ENCODE results near the gene RBCK1.
A peak's percentile ranks its signal among the peaks of the same experiment; 100 is the strongest.
"Not testable (repeated sequence)": the region's sequence is repeated elsewhere in the genome, so short reads cannot be mapped to it uniquely, and the experiment has no call there.

RBCK1 gene
- 72.8 to 82.8 reads per million in 2 donors for total RNA-seq

DNA sequence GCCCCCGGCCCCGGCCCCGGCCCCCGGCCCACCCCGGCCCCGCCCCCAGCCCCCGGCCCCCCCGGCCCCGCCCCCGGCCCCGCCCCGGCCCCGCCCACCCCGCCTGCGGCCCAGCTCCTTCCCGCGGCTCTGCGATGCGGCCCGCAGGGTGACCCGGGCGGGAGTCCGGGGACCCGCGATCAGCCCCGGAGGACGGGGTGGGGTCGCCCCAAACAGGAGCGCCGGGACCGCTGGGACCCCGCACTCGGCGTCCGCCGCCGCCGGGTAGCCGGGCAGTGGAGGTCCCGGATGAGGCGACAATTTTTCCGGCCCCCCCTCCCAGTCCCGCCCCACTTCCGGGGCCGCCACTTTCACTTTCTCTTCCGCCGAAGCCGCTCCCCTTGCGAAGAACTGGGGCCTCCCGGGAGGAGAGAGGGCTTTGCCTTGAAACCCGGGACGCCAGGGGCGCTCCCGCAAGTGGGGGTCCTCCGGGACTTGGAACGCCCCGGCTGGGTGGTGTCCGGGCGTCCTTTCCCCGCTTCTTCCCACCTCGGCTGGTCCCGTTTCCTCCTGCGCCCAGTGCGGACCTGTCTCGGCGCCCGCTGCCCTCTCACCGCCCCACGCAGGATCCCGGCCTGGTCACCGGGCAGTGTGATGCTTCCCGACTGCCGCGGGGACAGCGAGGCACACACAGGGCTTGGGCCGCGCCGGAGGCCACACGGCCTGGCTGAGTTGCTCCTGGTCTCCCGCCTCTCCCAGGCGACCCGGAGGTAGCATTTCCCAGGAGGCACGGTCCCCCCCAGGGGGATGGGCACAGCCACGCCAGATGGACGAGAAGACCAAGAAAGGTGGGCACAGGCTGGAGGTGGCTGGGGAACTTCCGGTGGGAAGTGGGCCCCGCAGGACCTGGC lies at the start of gene RBCK1:
TSS of gene RBCK1 (plus strand) at position 347 of the 890 bp plus-strand sequence. CDS start at position 806, 459 bp downstream.
- DNase-seq: peak; percentile 71

DNA sequence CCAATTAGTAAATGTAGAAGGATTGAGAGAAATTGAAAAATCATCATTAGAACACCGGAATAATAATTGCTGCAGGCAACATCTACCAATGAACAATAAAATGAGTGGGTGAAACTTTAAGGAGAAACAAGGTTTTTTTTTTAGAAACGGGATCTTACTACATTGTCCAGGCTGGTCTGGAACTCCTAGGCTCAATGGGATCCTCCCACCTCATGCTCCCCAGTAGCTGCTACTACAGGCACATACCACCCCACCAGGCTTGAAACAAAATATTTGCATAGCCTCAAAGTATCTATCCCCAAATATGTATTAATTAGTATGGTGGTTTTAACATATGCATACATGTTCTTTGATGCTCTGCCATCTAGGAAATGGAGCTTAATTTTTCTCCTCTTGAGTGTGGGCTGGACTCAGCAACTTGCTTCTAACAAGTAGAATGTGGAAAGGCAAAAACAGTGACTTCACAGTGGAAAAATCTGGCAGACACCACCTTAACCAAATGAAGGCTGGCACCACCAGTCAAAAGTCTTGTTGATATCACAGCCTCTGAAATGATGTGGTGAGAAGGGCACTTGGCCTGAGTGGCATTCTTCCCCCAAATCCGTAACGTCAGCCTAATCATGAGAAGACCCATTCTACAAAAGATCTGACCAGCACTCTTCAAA lies 49.1 kb upstream of the RBCK1 start:
- no peak for DNase-seq

DNA sequence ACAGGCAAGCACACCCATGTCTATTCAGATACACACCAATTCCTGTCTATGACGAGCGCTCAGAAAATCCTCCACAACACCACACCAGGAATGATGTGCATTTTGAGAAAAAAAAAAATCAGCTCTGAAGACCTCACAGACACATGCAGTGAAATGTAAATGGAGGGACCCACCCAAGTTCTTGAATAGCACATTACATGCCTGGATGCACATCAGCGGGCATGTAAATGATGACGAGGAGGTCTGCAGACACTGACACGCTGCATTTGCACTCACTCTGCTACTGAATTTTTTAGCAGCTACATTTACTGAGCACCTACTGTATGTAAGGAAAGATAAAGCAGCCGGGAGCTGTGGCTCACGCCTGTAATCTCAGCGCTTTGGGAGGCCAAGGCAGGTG lies 46.5 kb upstream of the RBCK1 start:
- no peak for DNase-seq

DNA sequence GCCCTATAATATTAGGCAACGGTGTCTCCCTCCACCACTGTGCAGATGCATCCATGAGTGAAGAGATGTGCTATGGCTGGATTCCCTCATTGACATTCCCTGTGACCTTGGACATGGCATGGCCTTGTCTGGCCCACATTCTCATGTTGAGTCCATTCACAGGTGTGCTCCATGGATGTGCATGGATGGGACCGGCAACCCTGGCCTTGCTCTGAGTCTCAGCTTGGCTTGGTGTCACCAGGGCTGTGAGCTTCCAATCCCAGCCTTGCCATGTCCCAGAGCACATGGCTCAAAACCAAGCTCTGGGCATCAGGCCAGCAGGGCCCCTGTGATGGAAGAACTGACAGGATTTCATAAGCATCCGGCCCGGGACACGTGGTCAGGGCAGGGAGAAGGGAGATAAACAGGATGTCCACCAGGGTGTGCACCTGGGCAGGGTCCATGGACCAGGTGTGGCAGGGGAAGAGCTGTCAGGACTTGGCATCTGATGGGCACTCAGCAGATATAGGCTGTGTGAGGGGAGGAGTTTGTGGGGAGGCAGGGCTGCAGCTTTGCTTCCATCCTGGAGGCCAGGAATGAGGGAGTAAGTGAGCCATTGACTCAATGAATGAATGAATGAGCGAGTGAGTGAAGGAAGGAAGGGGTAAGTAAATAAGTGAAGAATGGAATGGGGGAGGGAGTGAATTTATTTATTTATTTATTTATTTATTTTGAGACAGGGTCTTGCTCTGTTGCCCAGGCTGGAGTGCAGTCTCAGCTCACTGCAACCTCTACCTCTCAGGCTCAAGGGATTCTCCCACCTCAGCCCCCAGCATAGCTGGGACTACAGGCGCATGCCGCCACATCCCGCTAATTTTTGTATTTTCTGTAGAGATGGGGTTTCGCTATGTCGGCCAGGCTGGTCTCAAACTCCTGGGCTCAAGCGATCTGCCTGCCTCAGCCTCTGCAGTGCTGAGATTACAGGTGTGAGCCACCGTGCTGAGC lies 45.5 kb upstream of the RBCK1 start:
- DNase-seq: no peak

DNA sequence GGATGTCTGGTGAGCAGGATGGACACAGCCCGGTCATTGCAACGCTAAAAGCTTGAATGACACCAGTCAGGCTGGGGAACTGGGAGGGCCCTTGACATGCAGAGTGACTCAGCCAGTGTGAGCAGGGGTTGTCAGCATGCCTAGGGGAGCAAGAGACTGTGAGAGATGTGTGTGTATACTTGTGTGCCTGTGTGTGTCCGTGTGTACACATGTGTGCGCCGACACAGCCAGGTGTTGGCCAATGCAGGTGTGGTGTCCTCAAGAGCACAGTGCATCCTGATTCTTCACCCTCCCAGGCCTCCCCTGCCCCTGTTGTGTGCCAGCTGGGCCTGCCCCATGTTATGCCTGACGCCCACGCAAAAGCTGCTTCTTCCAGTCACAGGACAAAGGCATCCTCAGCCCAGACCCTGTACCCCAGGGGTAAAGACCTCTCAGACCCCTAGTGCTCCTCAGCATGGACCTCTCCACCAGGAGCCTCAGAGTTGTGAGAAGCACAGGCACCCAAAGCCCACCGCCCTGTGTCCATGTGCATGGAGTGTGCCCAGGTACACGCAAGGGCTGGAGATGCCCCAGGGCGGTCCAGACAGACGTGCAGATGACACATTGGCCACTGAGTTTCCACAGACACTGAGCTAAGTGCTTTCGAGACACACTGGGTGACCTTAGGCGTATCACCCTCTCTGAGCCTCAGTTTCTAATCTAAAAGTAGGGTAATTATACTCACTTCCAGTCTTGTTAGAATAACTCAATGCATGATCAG lies 44.6 kb upstream of the RBCK1 start:
- DNase-seq: no peak

DNA sequence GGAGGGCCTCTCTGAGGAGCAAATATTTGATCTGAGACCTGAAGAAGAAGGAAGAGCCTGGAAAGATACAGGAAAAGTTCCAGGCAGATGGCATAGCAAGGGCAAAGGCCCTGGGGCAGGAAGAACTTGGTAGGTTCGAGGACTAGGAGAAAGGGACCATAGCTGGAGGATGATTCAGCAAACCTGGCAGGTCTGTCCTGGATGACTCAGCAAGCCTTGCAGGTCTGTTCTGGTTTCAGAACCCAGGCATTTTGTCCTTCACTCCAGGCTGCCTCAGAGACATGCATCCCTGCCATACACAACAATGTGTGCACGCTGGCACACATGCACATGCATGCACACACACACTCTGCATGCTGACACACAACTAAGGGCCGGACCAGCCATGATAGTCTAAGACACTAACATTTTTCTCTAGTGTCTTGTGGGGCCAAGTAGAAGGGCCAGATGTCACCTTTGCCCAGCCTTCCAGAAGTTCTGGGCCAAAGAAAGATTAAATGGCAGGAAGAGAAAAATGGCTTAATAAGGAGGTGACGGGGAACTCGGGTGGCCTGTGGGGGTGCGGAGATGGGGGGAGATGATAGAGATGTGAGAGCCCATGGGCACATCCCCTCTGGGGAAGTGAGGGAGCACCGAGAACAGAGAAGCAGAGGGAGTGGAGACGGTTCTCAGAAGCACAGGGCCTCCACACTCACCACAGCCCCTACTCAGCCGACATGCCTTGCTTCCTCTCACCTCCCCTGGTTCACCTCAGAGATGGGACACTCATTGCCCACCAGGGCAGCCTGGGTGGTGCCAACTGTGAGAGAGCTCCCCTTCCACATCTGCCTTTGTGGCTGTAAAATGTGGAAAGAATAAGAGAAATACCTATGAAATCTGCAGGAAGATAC lies 42.9 kb upstream of the RBCK1 start:
- DNase-seq: no peak

DNA sequence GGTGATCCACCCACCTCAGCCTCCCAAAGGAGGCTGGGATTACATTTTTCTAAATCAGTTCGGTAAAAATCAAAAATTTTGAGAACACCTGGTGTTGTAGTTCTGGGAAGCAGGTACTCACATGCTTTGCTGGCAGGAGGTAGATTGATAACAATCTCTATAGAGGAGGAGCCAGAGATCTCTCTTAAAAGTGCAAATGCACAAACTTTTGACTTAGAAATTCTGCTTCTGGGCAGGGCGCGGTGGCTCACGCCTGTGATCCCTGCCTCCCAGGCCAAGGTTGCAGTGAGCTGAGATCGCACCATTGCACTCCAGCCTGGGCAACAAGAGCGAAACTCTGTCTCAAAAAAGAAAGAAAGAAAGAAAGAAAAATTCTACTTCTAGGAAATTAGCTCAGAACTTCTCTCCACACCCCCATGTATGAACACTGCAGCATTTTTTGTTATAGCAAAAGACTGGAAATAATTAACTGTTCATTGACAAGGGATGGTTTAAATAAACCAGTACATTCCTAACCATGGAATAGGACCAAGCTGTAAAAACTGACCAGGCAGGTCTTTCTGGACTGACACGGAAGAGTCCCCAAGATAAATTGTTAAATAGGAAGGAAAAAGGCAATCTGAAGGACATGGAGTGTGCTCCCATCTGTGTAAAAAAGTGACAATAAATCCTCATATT lies 41.9 kb upstream of the RBCK1 start:
- no peak for DNase-seq

DNA sequence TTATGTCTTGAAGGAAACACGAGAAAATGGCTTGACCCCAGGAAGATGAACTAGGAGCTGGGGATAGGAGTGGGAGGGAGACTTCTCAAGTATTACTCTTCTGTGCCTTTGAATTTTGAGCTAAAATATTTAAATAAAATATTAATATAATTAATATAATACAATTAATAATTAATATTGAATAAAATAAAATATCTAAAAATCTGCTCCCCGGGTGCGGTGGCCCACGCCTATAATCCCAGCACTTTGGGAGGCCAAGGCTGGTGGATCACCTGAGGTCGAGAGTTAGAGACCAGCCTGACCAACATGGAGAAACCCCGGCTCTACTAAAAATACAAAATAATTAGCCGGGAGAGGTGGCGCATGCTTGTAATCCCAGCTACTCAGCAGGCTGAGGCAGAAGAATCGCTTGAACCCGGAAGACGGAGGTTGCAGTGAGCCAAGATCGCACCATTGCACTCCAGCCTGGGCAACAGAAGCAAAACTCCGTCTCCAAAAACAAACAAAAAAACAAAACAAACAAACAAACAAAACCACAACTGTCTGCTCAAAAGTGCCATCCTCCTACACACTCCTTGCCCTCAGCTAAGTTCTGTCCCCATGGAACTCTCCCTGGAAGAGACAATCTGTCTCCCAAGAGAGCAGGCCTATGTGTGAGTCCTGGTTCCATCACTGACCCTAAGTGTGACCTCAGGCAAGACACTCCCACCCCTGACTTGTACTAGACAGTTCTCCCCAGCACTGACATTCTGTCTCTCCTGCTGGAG lies 41.2 kb upstream of the RBCK1 start:
- no peak for DNase-seq

DNA sequence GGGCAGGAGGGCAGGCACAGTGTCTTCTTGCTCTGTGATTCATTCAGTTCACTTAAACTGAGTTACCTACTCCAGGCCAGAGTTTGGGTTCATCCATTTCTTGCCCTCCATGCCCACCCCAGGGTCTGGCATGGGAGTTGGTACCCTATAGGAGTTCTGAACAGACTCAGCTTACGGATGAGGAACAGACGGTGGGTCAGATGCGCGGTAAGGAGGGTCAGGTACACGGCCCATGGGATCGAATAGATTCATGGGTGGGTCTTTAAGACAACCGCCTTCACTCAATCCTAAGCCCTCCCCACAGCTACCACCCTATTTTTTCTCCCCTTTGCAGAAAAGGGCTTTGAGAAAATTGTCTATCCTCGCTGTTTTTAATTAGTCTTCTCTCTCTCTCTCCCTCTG lies 40.6 kb upstream of the RBCK1 start:
- no peak for DNase-seq

DNA sequence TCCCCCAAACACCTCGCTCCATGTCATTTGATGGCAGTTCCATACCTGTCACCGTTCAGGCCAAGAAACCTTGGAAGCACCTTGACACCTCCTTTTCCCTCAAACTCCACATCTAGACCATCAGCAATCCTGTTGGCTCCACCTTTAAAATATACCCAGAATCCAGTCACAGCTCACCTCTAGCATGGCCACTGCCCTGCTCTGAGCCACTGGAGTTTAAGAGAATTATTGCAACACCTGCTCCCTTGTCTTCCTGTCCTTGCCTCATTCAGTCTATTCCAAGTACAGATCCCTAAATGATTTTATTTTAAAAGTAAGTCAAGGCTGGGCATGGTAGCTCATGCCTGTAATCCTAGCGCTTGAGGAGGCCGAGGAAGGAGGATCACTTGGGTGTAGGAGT lies 39.2 kb upstream of the RBCK1 start:
- no peak for DNase-seq

DNA sequence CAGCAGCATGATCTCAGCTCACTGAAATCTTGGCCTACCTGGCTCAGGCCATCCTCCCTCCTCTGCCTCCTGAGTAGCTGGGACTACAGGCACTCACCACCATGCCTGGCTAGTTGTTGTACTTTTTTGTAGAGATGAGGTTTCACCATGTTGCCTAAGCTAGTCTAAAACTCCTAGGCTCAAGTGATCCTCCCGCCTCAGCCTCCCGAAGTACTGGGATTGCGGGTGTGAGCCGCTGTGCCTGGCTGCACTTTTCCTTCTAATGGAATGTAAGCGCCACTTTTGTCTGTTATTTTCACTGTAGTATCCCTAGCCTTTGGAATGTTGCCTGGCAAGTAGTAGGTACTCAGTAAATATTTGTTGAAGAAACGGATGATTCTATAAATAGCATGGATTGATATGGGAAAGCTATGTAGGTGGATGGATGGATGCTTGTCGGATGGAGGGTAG lies 37.9 kb upstream of the RBCK1 start:
- no peak for DNase-seq

DNA sequence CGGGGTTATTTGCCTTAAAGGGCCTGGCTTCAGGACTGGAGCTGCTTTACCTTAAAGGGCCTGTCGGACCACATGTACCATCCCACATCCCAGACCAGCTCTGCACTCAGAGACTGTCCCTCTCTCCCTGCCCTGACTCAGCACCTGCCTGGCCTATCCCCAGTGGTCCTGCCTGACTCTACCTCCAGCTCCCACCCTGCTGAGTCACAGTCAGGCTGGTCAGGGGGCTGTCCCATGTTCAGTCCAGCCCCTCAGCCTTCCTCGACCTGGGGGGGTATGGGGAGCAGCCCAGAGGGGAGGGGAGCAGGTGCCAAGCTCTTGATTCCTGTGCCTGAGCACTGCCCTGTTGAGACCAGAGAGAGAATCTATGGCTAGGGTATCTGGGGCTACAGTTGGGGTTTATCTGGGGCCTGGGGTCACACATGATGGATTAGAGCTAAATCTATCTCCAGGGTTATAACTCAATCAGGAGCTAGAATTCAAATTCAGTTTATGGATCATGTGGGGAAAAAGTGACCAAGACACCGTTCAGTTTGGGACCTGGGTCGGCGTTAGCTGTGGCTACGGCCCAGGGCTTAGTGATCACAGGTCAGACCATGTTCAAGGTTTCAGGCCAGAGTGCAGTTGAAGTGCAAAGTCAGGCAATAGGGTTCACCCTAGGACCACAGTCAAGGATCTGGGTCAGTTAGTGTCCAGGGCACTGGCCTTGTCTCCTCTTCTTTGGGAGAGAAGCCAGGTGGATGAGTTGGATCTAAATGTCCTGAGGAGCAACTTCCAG lies 36.9 kb upstream of the RBCK1 start:
- no peak for DNase-seq

DNA sequence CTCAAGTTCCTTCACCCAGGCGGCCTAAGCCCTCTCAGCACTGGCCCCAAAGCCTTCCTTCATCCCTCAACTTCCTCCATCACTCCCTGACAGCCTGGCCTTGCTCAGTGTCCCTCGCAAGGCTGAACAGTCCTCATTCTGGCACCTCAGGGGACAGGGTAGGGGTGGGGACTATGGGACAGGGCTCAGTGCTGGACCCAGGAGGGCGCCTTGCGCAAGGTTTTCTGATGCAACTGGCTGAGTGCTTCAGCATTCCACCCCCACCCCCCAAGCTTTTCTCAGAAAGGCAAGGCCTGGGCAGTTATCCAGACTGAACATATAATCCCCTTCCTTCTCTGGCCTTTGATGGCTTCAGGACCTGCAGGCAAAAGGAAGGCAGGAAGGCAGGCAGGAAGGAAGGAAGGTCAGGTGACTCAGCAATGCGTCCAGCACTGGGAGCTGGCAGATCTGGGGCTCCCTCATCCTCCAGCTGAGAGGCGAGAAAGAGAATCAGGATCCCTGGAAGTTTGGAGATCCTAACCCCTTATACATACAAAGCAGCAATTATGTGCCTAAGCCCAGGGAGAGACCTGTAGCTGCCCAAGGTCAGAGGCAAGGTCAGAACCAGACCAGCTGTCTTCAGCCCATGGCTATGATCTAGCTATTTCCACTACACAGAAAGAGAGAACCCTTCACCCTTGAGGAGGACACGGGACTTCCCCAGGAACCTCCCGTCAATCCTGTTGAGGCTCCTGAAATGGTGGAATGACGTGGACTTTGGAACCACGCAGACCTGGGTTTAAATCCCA lies 36.1 kb upstream of the RBCK1 start:
- DNase-seq: no peak

DNA sequence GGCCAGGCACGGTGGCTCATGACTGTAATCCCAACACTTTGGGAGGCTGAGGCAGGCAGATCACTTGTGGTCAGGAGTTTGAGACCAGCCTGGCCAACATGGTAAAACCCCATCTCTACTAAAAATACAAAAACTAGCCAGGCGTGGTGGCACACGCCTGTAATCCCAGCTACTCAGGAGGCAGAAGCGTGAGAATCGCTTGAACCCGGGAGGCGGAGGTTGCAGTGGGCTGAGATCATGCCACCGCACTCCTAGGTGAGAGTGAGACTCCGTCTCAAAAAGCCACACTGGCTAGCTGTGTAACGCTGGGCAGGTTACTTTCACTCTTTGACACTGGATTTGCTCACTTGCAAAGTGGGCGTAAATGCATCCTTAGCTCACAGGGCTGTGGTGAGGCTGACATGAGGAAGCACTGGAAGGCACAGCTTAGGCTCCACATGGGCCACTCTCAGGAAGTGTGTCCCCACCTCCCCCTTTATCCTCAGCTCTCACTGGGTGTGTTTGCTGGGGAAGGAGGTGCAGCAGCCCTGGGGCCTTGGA lies 35.5 kb upstream of the RBCK1 start:
- DNase-seq: not testable (repeated sequence)

DNA sequence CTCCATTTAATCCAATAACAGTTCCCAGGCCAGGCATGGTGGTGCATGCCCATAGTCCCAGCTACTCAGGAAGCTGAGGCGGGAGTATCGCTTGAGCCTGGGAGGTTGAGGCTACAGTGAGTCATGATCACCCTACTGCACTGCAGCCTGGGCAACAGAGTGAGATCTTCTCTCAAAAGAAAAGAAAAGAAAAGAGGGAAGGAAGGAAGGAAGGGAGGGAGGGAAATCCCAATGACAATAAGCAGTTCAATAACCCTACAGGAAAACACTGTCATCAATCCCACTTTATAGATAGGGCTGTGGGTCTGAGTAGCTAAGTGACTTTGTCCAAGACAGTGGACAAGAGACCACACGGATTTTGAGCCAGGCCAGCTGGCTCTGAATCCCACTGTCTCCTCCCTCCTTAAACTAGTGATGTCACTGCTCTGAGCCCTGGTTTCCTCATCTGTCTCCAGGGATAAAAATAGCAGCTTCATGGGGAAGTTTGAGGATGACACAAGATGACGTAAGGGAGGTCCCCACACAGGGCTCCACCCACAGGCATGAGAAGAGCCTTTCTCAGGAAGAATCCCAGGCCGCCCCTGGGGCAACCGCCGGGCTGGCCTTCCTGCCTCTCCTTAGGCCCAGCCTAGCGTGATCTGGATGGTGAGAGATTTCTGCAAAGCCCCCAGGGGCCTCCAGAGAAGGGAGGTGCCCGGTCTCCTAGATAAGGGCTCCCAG lies 34.8 kb upstream of the RBCK1 start:
- DNase-seq: no peak

DNA sequence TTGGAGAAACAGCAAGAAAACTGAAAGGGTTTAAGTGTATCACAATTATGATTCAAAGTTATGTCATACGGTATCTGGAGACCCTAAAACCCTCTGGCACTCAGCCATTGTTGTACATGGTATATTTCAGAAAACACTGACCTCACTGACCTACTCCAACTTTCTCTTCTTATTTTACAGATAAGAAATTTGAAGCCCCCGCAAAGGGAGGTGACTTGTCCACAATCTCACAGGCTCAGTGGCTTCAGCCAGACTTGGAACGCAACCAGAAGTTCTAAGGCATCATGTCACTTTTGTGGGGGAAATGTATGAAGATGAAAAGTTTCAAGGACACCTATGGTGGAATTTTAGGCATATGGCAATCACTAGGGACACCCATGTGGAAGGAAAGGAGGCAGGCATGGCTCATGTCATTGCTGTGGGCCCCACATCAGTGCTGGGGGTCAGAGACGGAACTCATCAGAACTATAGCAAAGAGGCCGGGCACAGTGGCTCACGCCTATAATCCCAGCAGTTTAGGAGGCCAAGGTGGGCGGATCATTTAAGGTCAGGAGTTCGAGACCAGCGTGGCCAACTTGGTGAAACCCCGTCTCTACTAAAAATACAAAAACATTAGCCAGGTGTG lies 32.7 kb upstream of the RBCK1 start:
- DNase-seq: no peak

Data from activated gamma-delta T cell (primary cell).